Neural progenitor cell (in vitro differentiated cells): ENCODE measurements around the gene VAV3.

ENCODE experiments used
- CTCF ChIP-seq: fragments of 200-600 bp; sonication (generic); IDR thresholded peaks from 2 replicates; pipeline ENCODE4 v1.5.1; 2017; ENCODE audit warnings: antibody characterized with exemption, mild to moderate bottlenecking
- EZH2 ChIP-seq: fragments of 200-600 bp; sonication (generic); IDR thresholded peaks from 2 replicates; pipeline ENCODE4 v1.6.1; 2017; ENCODE audit warnings: antibody characterized with exemption, mild to moderate bottlenecking, moderate library complexity
- EZH2phosphoT487 ChIP-seq: fragments of 200-600 bp; sonication (generic); IDR thresholded peaks from 2 replicates; pipeline ENCODE4 v1.6.1; 2017; ENCODE audit warnings: antibody characterized with exemption

GRCh38 chr1:107842241-107842640 lies 122.7 kb downstream of the VAV3 start:
- no peak for TF ChIP-seq CTCF
- no peak for TF ChIP-seq EZH2phosphoT487
- no peak for TF ChIP-seq EZH2
